SU-DHL-6 (cell line): Measurements from ENCODE around the gene ATOH7.

Source experiments
- H2AFZ ChIP-seq: fragments of 200-600 bp; sonication (generic); 2 replicates; pipeline ENCODE4 v1.6.1; 2014; ENCODE audit warnings: low read depth, mild to moderate bottlenecking, moderate library complexity, mixed read lengths, antibody characterized with exemption, low read length; ENCODE audit not compliant: severe bottlenecking
- H3F3A ChIP-seq: fragments of 200-600 bp; shearing (Covaris generic); 2 replicates; pipeline ENCODE4 v1.6.0; 2016; ENCODE audit warnings: antibody characterized with exemption, mild to moderate bottlenecking; ENCODE audit not compliant: insufficient read depth
- H3K27ac ChIP-seq: fragments of 200-600 bp; sonication (generic); 2 replicates; pipeline ENCODE4 v1.5.1; 2016; ENCODE audit warnings: low read depth, mild to moderate bottlenecking, low read length, moderate library complexity, mixed read lengths
- H3K27me3 ChIP-seq: fragments of 200-600 bp; sonication (generic), shearing (Covaris generic); 2 replicates; pipeline ENCODE4 v1.6.0; 2014; ENCODE audit warnings: mild to moderate bottlenecking, low read length
- H3K36me3 ChIP-seq: fragments of 200-600 bp; sonication (generic); 2 replicates; pipeline ENCODE4 v1.6.1; 2014; ENCODE audit warnings: mild to moderate bottlenecking, low read length, mixed read lengths
- H3K4me2 ChIP-seq: fragments of 300-600, 200-600 bp; shearing (Covaris generic), sonication (generic); 2 replicates; pipeline ENCODE4 v1.6.0; 2014; ENCODE audit warnings: low read length, low read depth, mild to moderate bottlenecking; ENCODE audit not compliant: poor library complexity, severe bottlenecking
- H3K4me3 ChIP-seq: fragments of 200-600 bp; sonication (generic); 2 replicates; pipeline ENCODE4 v1.5.1; 2014; ENCODE audit warnings: antibody characterized with exemption, low read length, mild to moderate bottlenecking, mixed read lengths; ENCODE audit not compliant: insufficient read depth, poor library complexity, severe bottlenecking
- H3K79me2 ChIP-seq: fragments of 200-600 bp; sonication (generic); 2 replicates; pipeline ENCODE4 v1.6.1; 2014; ENCODE audit warnings: mild to moderate bottlenecking, low read length, moderate library complexity; ENCODE audit not compliant: insufficient read depth
- H3K9ac ChIP-seq: fragments of 200-600 bp; sonication (generic); 2 replicates; pipeline ENCODE4 v1.7.0; 2014; ENCODE audit warnings: mild to moderate bottlenecking, low read length
- H3K9me2 ChIP-seq: fragments of 200-600 bp; sonication (generic); replicated peaks from 2 replicates; pipeline ENCODE4 v1.6.1; 2014; ENCODE audit warnings: low read length; ENCODE audit not compliant: insufficient read depth
- H3K9me3 ChIP-seq: fragments of 200-600 bp; sonication (generic); 2 replicates; pipeline ENCODE4 v1.6.1; 2014; ENCODE audit warnings: low read length, mixed read lengths; ENCODE audit not compliant: insufficient read depth
- H4K20me1 ChIP-seq: fragments of 200-600 bp; sonication (generic); 2 replicates; pipeline ENCODE4 v1.6.1; 2014; ENCODE audit warnings: low read depth, mild to moderate bottlenecking, antibody characterized with exemption, low read length, moderate library complexity, mixed read lengths
- EZH2phosphoT487 ChIP-seq: fragments of 200-600 bp; sonication (generic), shearing (Covaris generic); conservative IDR thresholded peaks from 2 replicates; pipeline ENCODE4 v1.6.1; 2018; ENCODE audit warnings: mild to moderate bottlenecking, antibody characterized with exemption, low read length, moderate library complexity, mixed read lengths
- TF ChIP-seq, protein P1 (sequence below): fragments of 200-600 bp; sonication (generic); IDR thresholded peaks from one replicate; pipeline ENCODE4 v1.5.1; 2017; ENCODE audit warnings: antibody characterized with exemption, mild to moderate bottlenecking, low read length, moderate library complexity; ENCODE audit not compliant: insufficient read depth, poor library complexity, severe bottlenecking

ATOH7 gene

DNA sequence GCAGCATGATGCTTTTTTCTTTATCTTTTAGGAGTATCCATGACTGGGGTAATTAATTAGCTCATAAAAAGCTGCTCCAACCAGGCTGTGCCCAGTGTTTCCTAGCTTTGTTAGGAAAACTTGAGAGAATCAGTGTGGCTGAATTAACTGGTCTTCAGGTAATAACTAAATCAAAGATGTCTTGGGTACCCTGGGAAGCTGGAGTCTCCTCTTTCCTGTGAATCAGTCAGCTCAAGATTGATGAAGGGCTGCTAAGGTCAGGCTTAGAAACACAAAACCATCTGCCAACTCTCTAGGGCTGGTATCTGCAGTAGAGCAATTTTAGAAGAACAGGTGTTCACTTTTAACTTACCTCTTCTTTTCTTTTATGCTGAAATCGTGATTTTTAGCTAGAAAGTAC is 21.4 kb upstream of the ATOH7 start:
- H3K9me2 ChIP-seq, result no peaks in the 10 kb centered on the region
- H3K36me3 ChIP-seq, result no peaks in the 10 kb centered on the region
- H3K9ac ChIP-seq, result no peak overlapping the region
- H3K27ac ChIP-seq, result no peak overlapping the region
- no peaks in the 10 kb centered on the region for H3K79me2 ChIP-seq
- H3F3A ChIP-seq, result no peaks in the 10 kb centered on the region
- H3K9me3 ChIP-seq, result no peaks in the 10 kb centered on the region
- H3K4me2 ChIP-seq, result no peak overlapping the region
- no peak overlapping the region for H3K4me3 ChIP-seq
- TF ChIP-seq EZH2phosphoT487, result no peak
- TF ChIP-seq, protein P1, sequence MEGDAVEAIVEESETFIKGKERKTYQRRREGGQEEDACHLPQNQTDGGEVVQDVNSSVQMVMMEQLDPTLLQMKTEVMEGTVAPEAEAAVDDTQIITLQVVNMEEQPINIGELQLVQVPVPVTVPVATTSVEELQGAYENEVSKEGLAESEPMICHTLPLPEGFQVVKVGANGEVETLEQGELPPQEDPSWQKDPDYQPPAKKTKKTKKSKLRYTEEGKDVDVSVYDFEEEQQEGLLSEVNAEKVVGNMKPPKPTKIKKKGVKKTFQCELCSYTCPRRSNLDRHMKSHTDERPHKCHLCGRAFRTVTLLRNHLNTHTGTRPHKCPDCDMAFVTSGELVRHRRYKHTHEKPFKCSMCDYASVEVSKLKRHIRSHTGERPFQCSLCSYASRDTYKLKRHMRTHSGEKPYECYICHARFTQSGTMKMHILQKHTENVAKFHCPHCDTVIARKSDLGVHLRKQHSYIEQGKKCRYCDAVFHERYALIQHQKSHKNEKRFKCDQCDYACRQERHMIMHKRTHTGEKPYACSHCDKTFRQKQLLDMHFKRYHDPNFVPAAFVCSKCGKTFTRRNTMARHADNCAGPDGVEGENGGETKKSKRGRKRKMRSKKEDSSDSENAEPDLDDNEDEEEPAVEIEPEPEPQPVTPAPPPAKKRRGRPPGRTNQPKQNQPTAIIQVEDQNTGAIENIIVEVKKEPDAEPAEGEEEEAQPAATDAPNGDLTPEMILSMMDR, result no peak
- H4K20me1 ChIP-seq, result no peaks in the 10 kb centered on the region
- H2AFZ ChIP-seq, result no peak overlapping the region
- no peaks in the 10 kb centered on the region for H3K27me3 ChIP-seq

- H3K9me3 ChIP-seq, result no peaks in the 10 kb centered on the region
- H2AFZ ChIP-seq, result no peak overlapping the region
- no peaks in the 10 kb centered on the region for H3K27me3 ChIP-seq
- no peak overlapping the region for H3K9ac ChIP-seq
- H3K9me2 ChIP-seq, result no peaks in the 10 kb centered on the region
- H3F3A ChIP-seq, result no peaks in the 10 kb centered on the region
- no peak overlapping the region for H3K4me3 ChIP-seq
- TF ChIP-seq EZH2phosphoT487, result no peak
- TF ChIP-seq, protein P1, result no peak
- no peaks in the 10 kb centered on the region for H3K79me2 ChIP-seq
- no peaks in the 10 kb centered on the region for H4K20me1 ChIP-seq
- H3K4me2 ChIP-seq, result no peak overlapping the region
- no peak overlapping the region for H3K27ac ChIP-seq
- H3K36me3 ChIP-seq, result no peaks in the 10 kb centered on the region
These were observed 19.9 kb upstream of the ATOH7 start for GRCh38 chr10:68251625-68252495.

GRCh38 chr10:68251151-68251550 is 19.2 kb upstream of the ATOH7 start:
- H3K79me2 ChIP-seq, result no peaks in the 10 kb centered on the region
- no peaks in the 10 kb centered on the region for H3K9me3 ChIP-seq
- H3K4me2 ChIP-seq, result no peak overlapping the region
- no peak overlapping the region for H2AFZ ChIP-seq
- H4K20me1 ChIP-seq, result no peaks in the 10 kb centered on the region
- no peak overlapping the region for H3K27ac ChIP-seq
- H3K9me2 ChIP-seq, result no peaks in the 10 kb centered on the region
- H3K36me3 ChIP-seq, result no peaks in the 10 kb centered on the region
- no peak overlapping the region for H3K4me3 ChIP-seq
- TF ChIP-seq, protein P1, result no peak
- no peak for TF ChIP-seq EZH2phosphoT487
- H3F3A ChIP-seq, result no peaks in the 10 kb centered on the region
- H3K9ac ChIP-seq, result no peak overlapping the region
- no peaks in the 10 kb centered on the region for H3K27me3 ChIP-seq
